GM10248 (cell line): ENCODE data around the gene ESR1.

Experiments
- CTCF ChIA-PET: fragments of 300-600 bp; sonication (Branson Sonifier 250); formaldehyde crosslinking; extraction: SDS; loops from one replicate; lab custom pipeline; 2021; ENCODE audit warnings: antibody characterized with exemption; lab: Yijun Ruan, JAX
- POLR2A ChIA-PET: fragments of 350-650 bp; sonication (Branson Sonifier 250); formaldehyde crosslinking; extraction: SDS; loops from one replicate; lab custom pipeline; 2020; ENCODE audit warnings: antibody characterized with exemption; lab: Yijun Ruan, JAX
- DNase-seq: peaks from one replicate; pipeline ENCODE4 v3.0.0; 2012; ENCODE audit errors: extremely low spot score
- TF ChIP-seq, protein P1 (sequence below): IDR thresholded peaks from 2 replicates; pipeline ENCODE4 v1.5.1; 2012; ENCODE audit warnings: mild to moderate bottlenecking, low read depth; ENCODE audit errors: extremely low read depth, missing control alignments, control extremely low read depth

The ESR1 gene

DNA sequence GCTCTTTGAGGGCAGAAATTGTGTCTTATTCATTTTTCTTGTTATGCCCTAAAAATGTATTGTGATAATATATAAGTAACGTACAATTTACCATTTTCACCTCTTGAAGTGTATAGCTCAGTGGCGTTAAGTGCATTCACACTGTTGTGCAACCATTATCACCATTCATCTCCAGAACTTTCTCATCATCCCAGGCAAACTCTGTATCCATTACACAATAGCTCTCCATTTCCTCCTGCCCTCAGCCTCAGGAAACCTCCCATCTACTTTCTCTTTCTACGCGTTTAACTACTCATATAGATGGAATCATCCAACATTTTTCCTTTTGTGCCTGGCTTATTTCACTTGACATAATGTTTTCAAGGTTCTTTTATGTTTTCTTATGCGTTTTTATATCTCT is 184.6 kb downstream of the ESR1 start:
- CTCF ChIA-PET: interaction anchor here (1.7 kb wide), 1 partner anchor 21 kb away, joined by 4 read pairs; no protein-coding TSS in a partner anchor
- TF ChIP-seq, protein P1, sequence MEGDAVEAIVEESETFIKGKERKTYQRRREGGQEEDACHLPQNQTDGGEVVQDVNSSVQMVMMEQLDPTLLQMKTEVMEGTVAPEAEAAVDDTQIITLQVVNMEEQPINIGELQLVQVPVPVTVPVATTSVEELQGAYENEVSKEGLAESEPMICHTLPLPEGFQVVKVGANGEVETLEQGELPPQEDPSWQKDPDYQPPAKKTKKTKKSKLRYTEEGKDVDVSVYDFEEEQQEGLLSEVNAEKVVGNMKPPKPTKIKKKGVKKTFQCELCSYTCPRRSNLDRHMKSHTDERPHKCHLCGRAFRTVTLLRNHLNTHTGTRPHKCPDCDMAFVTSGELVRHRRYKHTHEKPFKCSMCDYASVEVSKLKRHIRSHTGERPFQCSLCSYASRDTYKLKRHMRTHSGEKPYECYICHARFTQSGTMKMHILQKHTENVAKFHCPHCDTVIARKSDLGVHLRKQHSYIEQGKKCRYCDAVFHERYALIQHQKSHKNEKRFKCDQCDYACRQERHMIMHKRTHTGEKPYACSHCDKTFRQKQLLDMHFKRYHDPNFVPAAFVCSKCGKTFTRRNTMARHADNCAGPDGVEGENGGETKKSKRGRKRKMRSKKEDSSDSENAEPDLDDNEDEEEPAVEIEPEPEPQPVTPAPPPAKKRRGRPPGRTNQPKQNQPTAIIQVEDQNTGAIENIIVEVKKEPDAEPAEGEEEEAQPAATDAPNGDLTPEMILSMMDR: no peak
- POLR2A ChIA-PET: no interaction called here
- no peak for DNase-seq

DNA sequence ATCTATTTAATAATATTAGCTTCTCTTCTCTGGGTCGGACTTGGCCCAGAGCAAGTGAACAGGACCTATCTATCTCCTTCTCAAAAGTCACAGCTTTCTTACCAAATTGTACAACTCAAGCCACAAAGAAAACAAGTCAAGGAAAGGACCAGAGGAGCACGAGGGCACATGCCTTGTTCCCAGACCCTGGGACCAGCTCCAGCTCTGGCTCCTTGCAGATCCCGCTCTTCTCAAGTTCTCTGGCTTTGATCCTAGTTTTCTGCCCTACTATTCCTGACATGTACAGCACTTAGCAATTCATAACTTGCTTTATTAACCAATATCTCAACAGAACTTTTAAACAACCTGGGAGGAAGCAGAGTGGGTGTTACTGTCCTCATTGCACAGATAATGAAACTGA is 185.9 kb downstream of the ESR1 start:
- ChIA-PET POLR2A (no interaction called here), CTCF (no interaction called here)
- no peak for DNase-seq
- TF ChIP-seq, protein P1: no peak

DNA sequence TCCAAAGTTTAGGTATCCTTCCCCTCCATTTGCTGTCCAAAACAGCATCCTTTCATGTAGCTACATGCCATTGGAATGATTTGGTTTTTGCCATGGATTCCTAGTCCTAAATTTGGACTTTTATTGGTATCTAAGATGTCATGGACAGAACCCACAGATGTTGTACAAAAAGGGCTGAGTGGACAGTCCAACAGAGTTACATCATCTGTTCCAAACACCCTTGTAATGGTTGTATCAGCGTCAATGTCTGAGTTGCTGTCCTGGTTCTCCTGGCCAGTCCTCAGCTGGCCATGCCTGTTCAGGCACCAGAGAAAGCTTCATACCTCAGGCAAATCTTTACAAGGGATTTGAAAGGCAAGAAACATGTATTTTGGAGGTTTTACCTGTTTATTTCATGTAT is 191.3 kb downstream of the ESR1 start:
- no peak for DNase-seq
- TF ChIP-seq, protein P1: no peak
- ChIA-PET CTCF (interaction anchor here (1.5 to 1.6 kb wide), 2 partner anchors 8 to 11 kb away, joined by 3 to 4 read pairs; no protein-coding TSS in a partner anchor), POLR2A (no interaction called here)

DNA sequence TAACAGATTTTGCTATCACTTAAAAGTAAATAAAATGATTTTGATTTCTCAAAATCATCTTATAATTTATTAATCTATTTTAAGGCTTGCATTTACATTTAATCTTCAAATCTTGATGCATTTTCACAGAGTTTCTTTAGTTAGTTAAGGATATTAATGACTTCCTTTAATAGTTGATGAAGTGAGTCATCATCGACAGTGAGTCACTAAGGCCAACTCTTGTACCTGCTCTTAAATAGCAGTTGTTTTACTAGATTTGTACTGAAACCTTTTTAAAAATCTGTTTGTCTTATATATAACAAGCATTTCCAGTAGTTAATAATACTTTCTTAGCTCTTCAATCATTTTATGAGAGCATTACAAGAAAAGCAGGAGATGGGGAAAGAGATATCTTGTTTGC is 191.7 kb downstream of the ESR1 start:
- ChIA-PET CTCF (interaction anchor here (1.5 to 1.6 kb wide), 2 partner anchors 8 to 11 kb away, joined by 3 to 4 read pairs; no protein-coding TSS in a partner anchor), POLR2A (no interaction called here)
- TF ChIP-seq, protein P1: no peak
- DNase-seq: no peak

DNA sequence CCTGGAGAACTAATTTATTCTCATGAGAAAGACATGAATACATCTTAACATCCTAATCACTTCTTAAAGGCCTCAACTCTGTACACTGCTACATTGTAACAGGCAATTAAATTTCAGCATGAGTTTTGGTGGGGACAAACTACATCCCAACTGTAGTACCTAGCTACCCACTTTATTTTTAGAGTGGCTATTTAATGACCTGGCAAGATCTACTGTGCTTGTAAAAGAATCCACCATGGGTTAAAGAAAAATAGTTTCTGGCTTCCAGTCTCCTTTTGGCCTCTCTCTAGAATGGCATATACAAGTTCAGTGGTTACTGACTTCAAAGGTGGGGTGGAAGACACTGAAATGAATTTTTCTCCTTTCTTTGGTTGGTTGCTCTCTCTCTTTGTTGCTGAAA is 193.9 kb downstream of the ESR1 start:
- POLR2A ChIA-PET: no interaction called here

DNA sequence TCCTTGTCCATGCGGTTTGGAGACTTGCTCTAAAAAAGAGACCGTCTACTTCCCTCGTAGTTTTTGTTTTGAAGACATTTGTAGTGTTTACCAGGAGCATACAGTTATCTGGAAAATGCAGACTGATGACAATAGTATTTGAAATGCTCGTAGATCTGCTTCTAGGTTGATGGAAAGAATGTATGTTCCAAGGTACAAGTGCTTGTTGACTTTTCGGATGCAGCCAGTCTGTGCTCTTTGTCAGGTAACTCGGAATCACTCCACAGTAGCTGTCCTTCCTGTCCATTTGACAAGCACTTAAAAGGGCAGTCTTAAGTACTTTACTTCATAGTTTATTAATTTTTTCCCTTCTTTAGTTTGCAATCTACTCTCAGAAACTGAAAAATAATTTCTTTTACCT is 194.8 kb downstream of the ESR1 start:
- CTCF ChIA-PET: no interaction called here
- POLR2A ChIA-PET: no interaction called here
- TF ChIP-seq, protein P1: no peak
- no peak for DNase-seq

More for the DNA sequence above, 193.9 kb downstream of the ESR1 start:
- no peak for DNase-seq
- CTCF ChIA-PET: no interaction called here
- TF ChIP-seq, protein P1: no peak
